GM23338 (cell line): ENCODE results near the gene H2BK1. TPM values are rescaled to one million over a fixed set of nuclear protein-coding genes. Genes with fewer than 3 reads are reported as not detected.

Source experiments
- ATAC-seq: fragments of 200-7000 bp; cut with Tn5 transposase; 3 replicates; pipeline ENCODE4 v1.9.1; 2020
- DNase-seq: peaks from one replicate; pipeline ENCODE4 v3.0.0-alpha.2; 2015; ENCODE audit warnings: low spot score
- H2AFZ ChIP-seq: fragments of 200-600 bp; sonication (generic); 2 replicates; pipeline ENCODE4 v1.8.0; 2016; ENCODE audit warnings: antibody characterized with exemption, mild to moderate bottlenecking, moderate library complexity
- H3F3A ChIP-seq: fragments of 200-600 bp; sonication (generic); replicated peaks from 2 replicates; pipeline ENCODE4 v1.8.0; 2017; ENCODE audit warnings: antibody characterized with exemption, mixed run types, low read depth
- H3K27ac ChIP-seq: fragments of 200-600 bp; sonication (generic); 2 replicates; pipeline ENCODE4 v1.6.1; 2016; ENCODE audit warnings: low read depth
- H3K27me3 ChIP-seq: fragments of 200-600 bp; sonication (generic); 2 replicates; pipeline ENCODE4 v1.8.0; 2016; ENCODE audit warnings: mild to moderate bottlenecking, mixed run types, moderate library complexity; ENCODE audit not compliant: insufficient read depth
- H3K36me3 ChIP-seq: fragments of 200-600 bp; sonication (generic); 2 replicates; pipeline ENCODE4 v1.8.0; 2016; ENCODE audit warnings: mild to moderate bottlenecking; ENCODE audit not compliant: insufficient read depth
- H3K4me1 ChIP-seq: fragments of 200-600 bp; sonication (generic); 2 replicates; pipeline ENCODE4 v1.8.0; 2016; ENCODE audit warnings: mild to moderate bottlenecking, moderate library complexity; ENCODE audit not compliant: insufficient read depth
- H3K4me2 ChIP-seq: fragments of 200-600 bp; sonication (generic); 2 replicates; pipeline ENCODE4 v1.7.1; 2017; ENCODE audit warnings: mixed run types
- H3K4me3 ChIP-seq: fragments of 200-600 bp; sonication (generic); 2 replicates; pipeline ENCODE4 v1.6.1; 2016; ENCODE audit warnings: mixed run types
- H3K79me2 ChIP-seq: fragments of 200-600 bp; sonication (generic); replicated peaks from 2 replicates; pipeline ENCODE4 v1.8.0; 2017; ENCODE audit warnings: mild to moderate bottlenecking; ENCODE audit not compliant: insufficient read depth
- H3K9me2 ChIP-seq: fragments of 200-600 bp; sonication (generic); 2 replicates; pipeline ENCODE4 v1.8.0; 2017; ENCODE audit not compliant: insufficient read depth
- H4K20me1 ChIP-seq: fragments of 200-600 bp; sonication (generic); replicated peaks from 2 replicates; pipeline ENCODE4 v1.8.0; 2017; ENCODE audit warnings: mild to moderate bottlenecking; ENCODE audit not compliant: insufficient read depth
- H3K27ac Mint-ChIP-seq: 2 replicates; pipeline ENCODE4 v1.8.0; 2020; ENCODE audit warnings: inconsistent platforms, mild to moderate bottlenecking, moderate library complexity, mixed read lengths
- H3K27me3 Mint-ChIP-seq: 3 replicates; pipeline ENCODE4 v1.8.0; 2022; ENCODE audit warnings: low read depth, mild to moderate bottlenecking, moderate library complexity, mixed read lengths, inconsistent platforms; ENCODE audit not compliant: insufficient read depth, poor library complexity
- H3K36me3 Mint-ChIP-seq: 3 replicates; pipeline ENCODE4 v1.8.0; 2021; ENCODE audit warnings: low read depth, mild to moderate bottlenecking, inconsistent platforms, moderate library complexity, mixed read lengths
- H3K4me1 Mint-ChIP-seq: 3 replicates; pipeline ENCODE4 v1.8.0; 2020; ENCODE audit warnings: mild to moderate bottlenecking, inconsistent platforms, mixed read lengths
- H3K4me3 Mint-ChIP-seq: 3 replicates; pipeline ENCODE4 v1.8.0; 2021; ENCODE audit warnings: moderate library complexity, mild to moderate bottlenecking, inconsistent platforms, mixed read lengths
- H3K9me3 Mint-ChIP-seq: 3 replicates; pipeline ENCODE4 v1.8.0; 2020; ENCODE audit warnings: moderate library complexity, mild to moderate bottlenecking, inconsistent platforms, mixed read lengths
- CREB1 ChIP-seq: fragments of 250-450 bp; sonication (Bioruptor Pico); IDR thresholded peaks from 2 replicates; pipeline ENCODE4 v1.5.0; 2020; ENCODE audit warnings: low read depth, mild to moderate bottlenecking, moderate library complexity
- CTCF ChIP-seq, 2 experiments: fragments of 200-600 bp in 1 of 2; sonication (generic) in 1 of 2; conservative IDR thresholded peaks; 2 replicates each; pipeline versions ENCODE4 v1.5.1 to v1.6.1; 2016 to 2017; ENCODE audit warnings: antibody characterized with exemption in 2 of 2, low read depth in 2 of 2, mild to moderate bottlenecking in 2 of 2, moderate library complexity in 1 of 2
- ETS1 ChIP-seq: IDR thresholded peaks from 2 replicates; pipeline ENCODE4 v1.6.1; 2016; ENCODE audit warnings: antibody characterized with exemption
- EZH2 ChIP-seq: fragments of 200-600 bp; sonication (generic); IDR thresholded peaks from one replicate; pipeline ENCODE4 v1.8.0; 2017; ENCODE audit warnings: antibody characterized with exemption, mild to moderate bottlenecking, low read depth; ENCODE audit not compliant: unreplicated experiment
- EZH2phosphoT487 ChIP-seq: fragments of 200-600 bp; sonication (generic); IDR thresholded peaks from one replicate; pipeline ENCODE4 v1.8.1; 2018; ENCODE audit warnings: antibody characterized with exemption; ENCODE audit not compliant: unreplicated experiment
- JUNB ChIP-seq: IDR thresholded peaks from one replicate; pipeline ENCODE4 v1.6.1; 2016; ENCODE audit warnings: antibody characterized with exemption; ENCODE audit not compliant: unreplicated experiment
- NANOG ChIP-seq: IDR thresholded peaks from 2 replicates; pipeline ENCODE4 v1.6.1; 2016; ENCODE audit warnings: antibody characterized with exemption, borderline replicate concordance
- POLR2AphosphoS5 ChIP-seq: IDR thresholded peaks from 2 replicates; pipeline ENCODE4 v1.6.1; 2016; ENCODE audit warnings: antibody characterized with exemption, low read depth
- STAT1 ChIP-seq: IDR thresholded peaks from one replicate; pipeline ENCODE4 v1.6.1; 2016; ENCODE audit warnings: antibody characterized with exemption; ENCODE audit not compliant: unreplicated experiment
- ZNF114 ChIP-seq: fragments of 250-450 bp; sonication (Bioruptor Pico); IDR thresholded peaks from 2 replicates; pipeline ENCODE4 v1.5.0; 2020; ENCODE audit warnings: mild to moderate bottlenecking, moderate library complexity
- ZNF331 ChIP-seq: fragments of 250-450 bp; sonication (Bioruptor Pico); IDR thresholded peaks from 2 replicates; pipeline ENCODE4 v1.5.0; 2020; ENCODE audit warnings: low read depth, mild to moderate bottlenecking, moderate library complexity
- polyA plus RNA-seq: library from polyadenylated mRNA; unstranded; fragments of >200 nt; fragmentation: Nextera tagmentation; extraction: Ambion mirVana; gene quantifications from 2 replicates; pipeline ENCODE4 v1.2.1, GENCODE V29; 2016
- total RNA-seq: library from RNA; depleted of rRNA; stranded (reverse); fragments of >200 nt; shearing (Covaris generic); gene quantifications from 2 replicates; pipeline ENCODE4 v1.2.3, GENCODE V29; 2014
- TF ChIP-seq, protein P1 (sequence below): IDR thresholded peaks from one replicate; pipeline ENCODE4 v1.6.1; 2018; ENCODE audit warnings: antibody characterized with exemption; ENCODE audit not compliant: unreplicated experiment

H2BK1 gene
- total and polyA plus RNA-seq, 2 experiments from 2014 or later: not detected

GRCh38 chr7:151244196-151244840 is 34.0 kb upstream of the H2BK1 start:
- peaks cover 2% of the 10 kb centered on the region; the same call in 2 of the 3 replicates for H3K36me3 Mint-ChIP-seq
- TF ChIP-seq CTCF (conservative IDR thresholded peaks at IDR 0.05; ENCODE audit: low read depth in 2 of 2) (peak; percentile 84 to 99), ETS1 (no peak)
- peak; percentile 7 for ATAC-seq
- Histone ChIP-seq H3K27ac (no peak overlapping the region), H3K4me1 (peaks cover 26% of the 10 kb centered on the region; the same call in 1 of the 2 replicates), H3F3A (0 out of 2 replicates have a peak, but pooled peaks cover 5% of the 10 kb centered on the region), H3K27me3 (peaks cover 54% of the 10 kb centered on the region), H2AFZ (no peak overlapping the region), H3K4me2 (peak overlapping the region; percentile 86), H3K9me2 (no peaks in the 10 kb centered on the region), H3K79me2 (no peaks in the 10 kb centered on the region), H4K20me1 (no peaks in the 10 kb centered on the region), H3K4me3 (peak overlapping the region; percentile 65; the same call in 1 of the 2 replicates), H3K36me3 (no peaks in the 10 kb centered on the region)
- H3K27me3 Mint-ChIP-seq: peaks cover 48% of the 10 kb centered on the region
- DNase-seq: peak; percentile 85
- H3K4me3 Mint-ChIP-seq: peak overlapping the region; percentile 67
- no peaks in the 10 kb centered on the region; the same call in 2 of the 3 replicates for H3K9me3 Mint-ChIP-seq
- no peak overlapping the region for H3K27ac Mint-ChIP-seq
- H3K4me1 Mint-ChIP-seq: peaks cover 57% of the 10 kb centered on the region

DNA sequence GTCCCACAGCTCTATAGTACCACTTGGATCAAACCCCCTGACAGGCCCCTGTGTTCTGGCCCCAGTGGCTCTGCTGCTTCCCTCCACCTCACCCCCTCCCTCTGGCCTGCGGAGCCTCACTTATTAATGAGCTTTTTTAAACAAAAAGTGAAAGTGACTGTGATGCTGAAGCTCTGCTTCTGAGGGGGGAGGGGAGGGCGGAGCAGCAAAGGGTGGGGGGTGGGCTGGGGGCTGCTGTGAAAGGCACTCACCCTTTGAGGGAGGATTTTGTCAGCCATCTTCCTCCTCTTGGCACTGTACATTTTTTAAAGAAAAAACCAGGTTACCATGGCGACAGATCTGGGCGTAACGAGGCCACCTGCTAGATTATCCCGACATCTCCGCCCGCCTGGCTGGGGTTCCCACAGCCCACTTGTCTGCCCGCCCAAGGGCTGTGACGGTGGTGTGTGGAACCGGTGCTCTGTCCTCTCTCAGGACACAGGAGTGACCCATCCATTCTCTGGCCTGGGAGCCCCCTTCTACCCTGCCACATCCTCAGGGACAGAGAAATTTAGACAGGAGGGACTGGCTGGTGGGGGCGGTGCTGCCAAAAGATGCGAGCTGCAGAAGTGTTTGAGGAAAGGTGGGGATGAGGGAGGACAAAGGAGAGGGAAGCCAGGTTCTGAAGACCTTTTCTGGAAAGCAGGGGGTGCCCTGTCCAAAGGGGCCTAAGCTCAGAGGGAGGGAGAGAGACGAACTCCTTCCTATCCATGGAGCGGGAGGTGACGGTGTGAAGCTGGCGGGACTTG is 33.3 kb upstream of the H2BK1 start:
- no peaks in the 10 kb centered on the region; the same call in 2 of the 3 replicates for H3K9me3 Mint-ChIP-seq
- no peaks in the 10 kb centered on the region for H4K20me1 ChIP-seq
- DNase-seq: no peak
- no peaks in the 10 kb centered on the region for H3K9me2 ChIP-seq
- H2AFZ ChIP-seq: no peak overlapping the region
- H3K4me2 ChIP-seq: peak overlapping the region; percentile 70
- no peak overlapping the region for H3K27ac Mint-ChIP-seq
- H3K27me3 ChIP-seq: peaks cover 47% of the 10 kb centered on the region
- peak overlapping the region; percentile 26; the same call in 2 of the 3 replicates for H3K4me3 Mint-ChIP-seq
- H3K4me3 ChIP-seq: peak overlapping the region; percentile 29; the same call in 1 of the 2 replicates
- no peaks in the 10 kb centered on the region for H3K79me2 ChIP-seq
- peaks cover 2% of the 10 kb centered on the region; the same call in 2 of the 3 replicates for H3K36me3 Mint-ChIP-seq
- H3K4me1 ChIP-seq: peaks cover 25% of the 10 kb centered on the region; the same call in 1 of the 2 replicates
- H3K4me1 Mint-ChIP-seq: peaks cover 56% of the 10 kb centered on the region
- ATAC-seq: no peak
- H3K27me3 Mint-ChIP-seq: peaks cover 46% of the 10 kb centered on the region
- H3K36me3 ChIP-seq: no peaks in the 10 kb centered on the region
- H3K27ac ChIP-seq: no peak overlapping the region
- no peak for TF ChIP-seq EZH2
- no peak for TF ChIP-seq NANOG
- no peak for TF ChIP-seq STAT1
- TF ChIP-seq, protein P1, sequence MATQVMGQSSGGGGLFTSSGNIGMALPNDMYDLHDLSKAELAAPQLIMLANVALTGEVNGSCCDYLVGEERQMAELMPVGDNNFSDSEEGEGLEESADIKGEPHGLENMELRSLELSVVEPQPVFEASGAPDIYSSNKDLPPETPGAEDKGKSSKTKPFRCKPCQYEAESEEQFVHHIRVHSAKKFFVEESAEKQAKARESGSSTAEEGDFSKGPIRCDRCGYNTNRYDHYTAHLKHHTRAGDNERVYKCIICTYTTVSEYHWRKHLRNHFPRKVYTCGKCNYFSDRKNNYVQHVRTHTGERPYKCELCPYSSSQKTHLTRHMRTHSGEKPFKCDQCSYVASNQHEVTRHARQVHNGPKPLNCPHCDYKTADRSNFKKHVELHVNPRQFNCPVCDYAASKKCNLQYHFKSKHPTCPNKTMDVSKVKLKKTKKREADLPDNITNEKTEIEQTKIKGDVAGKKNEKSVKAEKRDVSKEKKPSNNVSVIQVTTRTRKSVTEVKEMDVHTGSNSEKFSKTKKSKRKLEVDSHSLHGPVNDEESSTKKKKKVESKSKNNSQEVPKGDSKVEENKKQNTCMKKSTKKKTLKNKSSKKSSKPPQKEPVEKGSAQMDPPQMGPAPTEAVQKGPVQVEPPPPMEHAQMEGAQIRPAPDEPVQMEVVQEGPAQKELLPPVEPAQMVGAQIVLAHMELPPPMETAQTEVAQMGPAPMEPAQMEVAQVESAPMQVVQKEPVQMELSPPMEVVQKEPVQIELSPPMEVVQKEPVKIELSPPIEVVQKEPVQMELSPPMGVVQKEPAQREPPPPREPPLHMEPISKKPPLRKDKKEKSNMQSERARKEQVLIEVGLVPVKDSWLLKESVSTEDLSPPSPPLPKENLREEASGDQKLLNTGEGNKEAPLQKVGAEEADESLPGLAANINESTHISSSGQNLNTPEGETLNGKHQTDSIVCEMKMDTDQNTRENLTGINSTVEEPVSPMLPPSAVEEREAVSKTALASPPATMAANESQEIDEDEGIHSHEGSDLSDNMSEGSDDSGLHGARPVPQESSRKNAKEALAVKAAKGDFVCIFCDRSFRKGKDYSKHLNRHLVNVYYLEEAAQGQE: no peak
- no peak for TF ChIP-seq ZNF114 (CRISPR knock-in tag)
- TF ChIP-seq CREB1 (CRISPR knock-in tag): no peak
- no peak for TF ChIP-seq POLR2AphosphoS5
- TF ChIP-seq ZNF331: no peak
- no peak for TF ChIP-seq EZH2phosphoT487
- no peak for TF ChIP-seq JUNB
- 0 out of 2 replicates have a peak, but pooled peaks cover 5% of the 10 kb centered on the region for H3F3A ChIP-seq
